ENCODE data around the gene DYNC1I1.

The DYNC1I1 gene

DNA sequence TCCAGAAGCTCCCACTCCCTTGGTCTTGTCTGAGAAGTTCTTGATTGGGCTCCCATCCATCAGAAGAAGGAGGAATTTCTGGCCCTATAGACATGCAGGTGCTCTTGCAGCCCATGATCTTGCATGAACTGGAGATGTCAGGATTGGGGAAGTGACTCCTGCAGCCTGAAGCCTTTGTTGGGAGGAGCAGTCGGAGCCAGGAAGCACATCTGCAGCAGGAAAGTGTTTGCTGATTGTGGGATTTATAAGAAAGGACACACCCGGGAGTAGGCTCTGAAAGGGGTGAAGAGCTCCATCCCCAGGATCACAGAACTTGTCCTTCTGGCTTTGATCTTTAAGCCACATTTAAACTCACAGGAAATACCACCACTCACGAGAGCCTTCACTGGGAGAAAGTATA is 185.2 kb downstream of the DYNC1I1 start:
- TF ChIP-seq POLR2AphosphoS5 (IDR thresholded peaks at IDR 0.05; ENCODE audit: low read depth, low read length) (no peak), FOXP2 (optimal IDR thresholded peaks at IDR 0.05; ENCODE audit: borderline replicate concordance, extremely low read depth, extremely low read length, insufficient read depth) (no peak), SIN3A (IDR thresholded peaks at IDR 0.05; ENCODE audit: borderline replicate concordance, insufficient read depth, low read length) (no peak), TAF1 (IDR thresholded peaks at IDR 0.05; ENCODE audit: borderline replicate concordance, insufficient read depth, low read length) (no peak)
- TF ChIP-seq, protein P1, sequence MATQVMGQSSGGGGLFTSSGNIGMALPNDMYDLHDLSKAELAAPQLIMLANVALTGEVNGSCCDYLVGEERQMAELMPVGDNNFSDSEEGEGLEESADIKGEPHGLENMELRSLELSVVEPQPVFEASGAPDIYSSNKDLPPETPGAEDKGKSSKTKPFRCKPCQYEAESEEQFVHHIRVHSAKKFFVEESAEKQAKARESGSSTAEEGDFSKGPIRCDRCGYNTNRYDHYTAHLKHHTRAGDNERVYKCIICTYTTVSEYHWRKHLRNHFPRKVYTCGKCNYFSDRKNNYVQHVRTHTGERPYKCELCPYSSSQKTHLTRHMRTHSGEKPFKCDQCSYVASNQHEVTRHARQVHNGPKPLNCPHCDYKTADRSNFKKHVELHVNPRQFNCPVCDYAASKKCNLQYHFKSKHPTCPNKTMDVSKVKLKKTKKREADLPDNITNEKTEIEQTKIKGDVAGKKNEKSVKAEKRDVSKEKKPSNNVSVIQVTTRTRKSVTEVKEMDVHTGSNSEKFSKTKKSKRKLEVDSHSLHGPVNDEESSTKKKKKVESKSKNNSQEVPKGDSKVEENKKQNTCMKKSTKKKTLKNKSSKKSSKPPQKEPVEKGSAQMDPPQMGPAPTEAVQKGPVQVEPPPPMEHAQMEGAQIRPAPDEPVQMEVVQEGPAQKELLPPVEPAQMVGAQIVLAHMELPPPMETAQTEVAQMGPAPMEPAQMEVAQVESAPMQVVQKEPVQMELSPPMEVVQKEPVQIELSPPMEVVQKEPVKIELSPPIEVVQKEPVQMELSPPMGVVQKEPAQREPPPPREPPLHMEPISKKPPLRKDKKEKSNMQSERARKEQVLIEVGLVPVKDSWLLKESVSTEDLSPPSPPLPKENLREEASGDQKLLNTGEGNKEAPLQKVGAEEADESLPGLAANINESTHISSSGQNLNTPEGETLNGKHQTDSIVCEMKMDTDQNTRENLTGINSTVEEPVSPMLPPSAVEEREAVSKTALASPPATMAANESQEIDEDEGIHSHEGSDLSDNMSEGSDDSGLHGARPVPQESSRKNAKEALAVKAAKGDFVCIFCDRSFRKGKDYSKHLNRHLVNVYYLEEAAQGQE (IDR thresholded peaks at IDR 0.05; ENCODE audit: insufficient read depth in 1 of 2, low read depth in 2 of 2, low read length in 2 of 2): no peak

DNA sequence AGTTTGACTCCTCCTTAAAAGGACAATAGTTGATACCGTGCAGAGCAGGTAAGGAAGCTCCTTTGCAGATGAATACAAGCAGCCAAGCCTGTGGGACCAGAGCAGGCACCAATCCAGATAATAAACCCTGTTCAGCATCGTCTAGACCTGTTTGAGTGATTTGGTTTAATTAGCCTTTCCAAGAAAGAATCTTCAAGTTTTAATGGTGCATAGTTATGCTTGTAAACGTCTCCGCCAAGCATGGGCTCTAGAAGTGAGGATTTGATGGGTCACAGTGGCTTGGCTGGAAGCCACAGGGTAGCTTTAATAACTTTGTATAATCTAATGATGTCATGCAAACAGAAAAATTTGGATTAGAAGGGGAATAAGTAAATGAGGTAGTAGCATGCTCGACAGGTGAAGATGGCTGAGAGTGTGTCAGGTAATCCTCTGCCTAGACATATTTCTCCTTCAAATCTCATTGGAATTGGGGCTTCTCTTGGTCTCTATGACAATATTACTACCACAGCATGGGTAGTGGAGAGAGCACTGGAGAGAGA is 188.4 kb downstream of the DYNC1I1 start:
- TF ChIP-seq TAF1 (IDR thresholded peaks at IDR 0.05; ENCODE audit: borderline replicate concordance, insufficient read depth, low read length) (no peak), POLR2AphosphoS5 (IDR thresholded peaks at IDR 0.05; ENCODE audit: low read depth, low read length) (no peak)

DNA sequence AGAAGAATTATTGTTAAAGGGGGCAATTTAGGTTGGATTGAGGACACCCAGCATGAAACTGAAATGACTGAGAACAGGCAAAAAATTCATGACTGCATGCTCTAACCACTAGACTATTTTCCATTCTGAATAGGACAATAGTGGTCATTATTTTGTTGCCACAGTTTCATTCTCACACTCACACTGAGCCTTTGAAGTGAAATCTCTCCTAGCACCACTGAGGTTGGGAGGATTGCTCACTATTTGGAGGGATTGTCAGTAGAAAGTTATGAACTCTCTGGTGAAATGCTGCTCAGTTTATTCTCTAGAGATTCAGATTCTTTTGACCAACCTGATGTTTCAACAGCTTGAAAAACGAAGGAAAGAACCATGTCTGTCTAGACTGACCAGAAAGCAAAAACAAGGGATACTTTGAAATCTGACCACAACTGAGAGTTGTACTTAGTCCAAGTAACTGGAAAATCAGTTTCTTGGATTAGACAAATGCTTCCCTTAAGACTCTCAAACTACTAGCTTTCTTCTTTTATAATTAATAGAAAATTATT is 191.2 kb downstream of the DYNC1I1 start:
- no peak for TF ChIP-seq FOXP2 (optimal IDR thresholded peaks at IDR 0.05; ENCODE audit: borderline replicate concordance, extremely low read depth, extremely low read length, insufficient read depth)
- TF ChIP-seq, protein P1 (IDR thresholded peaks at IDR 0.05; ENCODE audit: insufficient read depth in 1 of 2, low read depth in 2 of 2, low read length in 2 of 2): no peak
- no peak for TF ChIP-seq TAF1 (IDR thresholded peaks at IDR 0.05; ENCODE audit: borderline replicate concordance, insufficient read depth, low read length)
- no peak for TF ChIP-seq SIN3A (IDR thresholded peaks at IDR 0.05; ENCODE audit: borderline replicate concordance, insufficient read depth, low read length)
- no peak for TF ChIP-seq POLR2AphosphoS5 (IDR thresholded peaks at IDR 0.05; ENCODE audit: low read depth, low read length)

DNA sequence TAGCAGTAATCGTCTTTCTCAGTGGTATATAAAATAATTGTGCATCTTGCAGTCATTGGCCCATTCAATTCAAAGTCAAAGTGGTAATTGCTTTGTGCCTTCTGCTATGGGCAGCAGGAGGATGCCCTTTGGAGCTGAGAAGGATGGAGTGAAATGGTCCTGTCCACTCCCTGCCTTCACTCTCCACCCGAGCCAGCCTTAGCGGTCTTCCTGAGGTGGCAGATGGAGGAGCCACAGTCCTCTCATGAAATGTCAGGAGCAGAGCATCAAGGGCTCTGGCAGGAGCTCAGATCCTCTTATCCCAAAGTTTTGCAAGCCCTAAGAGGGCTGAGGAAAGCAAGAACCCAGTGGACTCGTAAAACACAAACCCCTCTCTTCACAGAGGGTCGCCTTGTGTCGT is 199.4 kb downstream of the DYNC1I1 start:
- TF ChIP-seq, protein P1 (IDR thresholded peaks at IDR 0.05; ENCODE audit: insufficient read depth in 1 of 2, low read depth in 2 of 2, low read length in 2 of 2): no peak
- TF ChIP-seq TAF1 (IDR thresholded peaks at IDR 0.05; ENCODE audit: borderline replicate concordance, insufficient read depth, low read length) (no peak), FOXP2 (optimal IDR thresholded peaks at IDR 0.05; ENCODE audit: borderline replicate concordance, extremely low read depth, extremely low read length, insufficient read depth) (no peak), SIN3A (IDR thresholded peaks at IDR 0.05; ENCODE audit: borderline replicate concordance, insufficient read depth, low read length) (no peak), POLR2AphosphoS5 (IDR thresholded peaks at IDR 0.05; ENCODE audit: low read depth, low read length) (no peak)

- TF ChIP-seq POLR2AphosphoS5 (IDR thresholded peaks at IDR 0.05; ENCODE audit: low read depth, low read length): no peak
These were observed 200.2 kb downstream of the DYNC1I1 start for GRCh38 chr7:95972523-95972922.

DNA sequence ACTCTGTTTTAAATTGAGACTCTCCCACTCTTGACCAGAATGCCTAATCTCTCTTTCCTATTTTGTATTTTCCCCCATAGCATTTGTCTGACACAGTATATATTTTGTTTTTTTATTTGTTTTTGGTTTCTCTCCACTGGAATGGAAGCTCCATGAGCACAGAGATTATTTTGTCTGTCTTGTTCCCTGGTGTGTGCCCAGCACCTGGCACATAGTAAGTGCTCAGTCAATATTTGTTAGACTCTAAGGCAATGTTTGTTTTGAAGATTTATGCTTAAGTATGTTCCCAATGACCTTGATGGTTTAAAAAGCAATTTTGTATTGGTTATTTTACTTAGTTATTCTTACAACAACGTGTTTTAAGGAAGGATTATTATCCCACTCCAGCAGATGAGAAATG is 201.8 kb downstream of the DYNC1I1 start:
- no peak for TF ChIP-seq FOXP2 (optimal IDR thresholded peaks at IDR 0.05; ENCODE audit: borderline replicate concordance, extremely low read depth, extremely low read length, insufficient read depth)
- TF ChIP-seq, protein P1 (IDR thresholded peaks at IDR 0.05; ENCODE audit: insufficient read depth in 1 of 2, low read depth in 2 of 2, low read length in 2 of 2): no peak
- no peak for TF ChIP-seq SIN3A (IDR thresholded peaks at IDR 0.05; ENCODE audit: borderline replicate concordance, insufficient read depth, low read length)
- no peak for TF ChIP-seq POLR2AphosphoS5 (IDR thresholded peaks at IDR 0.05; ENCODE audit: low read depth, low read length)
- no peak for TF ChIP-seq TAF1 (IDR thresholded peaks at IDR 0.05; ENCODE audit: borderline replicate concordance, insufficient read depth, low read length)
